ENCODE data around the gene TSPAN19.

- TF ChIP-seq CTCF (IDR thresholded peaks at IDR 0.05): no peak
- TF ChIP-seq POLR2A (IDR thresholded peaks at IDR 0.05): no peak
Observed at GRCh38 chr12:84986586-84986985, 49.5 kb downstream of the TSPAN19 start.

Measured in right lobe of liver (tissue), 4 donors.